ENCODE results near the gene TSHZ2.

The TSHZ2 gene

DNA sequence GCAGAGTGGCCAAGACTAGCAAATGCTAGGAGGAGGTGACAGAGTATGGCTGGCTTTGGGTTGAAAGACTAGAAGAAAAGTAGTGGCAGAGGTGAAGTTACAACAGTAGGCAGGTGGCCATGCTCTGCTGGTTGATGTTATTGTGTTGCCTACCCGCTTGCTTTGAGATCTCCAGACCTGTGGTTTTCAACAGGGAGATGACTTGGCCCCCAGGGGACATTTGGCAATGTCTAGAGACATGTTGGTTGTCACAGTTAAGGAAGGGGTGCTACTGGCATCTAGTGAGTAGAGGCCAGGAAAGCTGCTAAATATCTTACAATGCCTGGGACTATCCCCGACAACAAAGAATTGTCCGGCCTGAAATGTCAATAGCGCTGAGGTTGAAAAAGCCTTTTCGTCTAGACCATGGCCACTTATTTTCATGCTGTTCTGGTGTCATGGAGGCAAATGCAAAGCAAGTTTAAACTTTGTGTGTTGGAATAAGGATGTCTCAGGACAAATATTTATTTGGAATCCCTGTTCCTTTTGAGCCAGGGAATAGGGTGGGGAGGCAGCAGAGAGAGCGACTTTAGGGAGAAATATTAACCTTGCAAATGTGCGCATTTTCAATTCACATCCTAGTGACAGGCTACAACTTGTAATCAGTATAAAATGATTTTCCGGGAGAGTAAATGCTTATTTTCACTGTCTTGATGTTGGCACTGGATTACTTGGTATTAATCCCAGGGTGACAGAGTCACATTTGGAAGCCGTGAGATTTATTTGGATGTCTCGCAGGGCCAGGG, 417.6 kb downstream of the TSHZ2 start:
- TF ChIP-seq, protein P1, sequence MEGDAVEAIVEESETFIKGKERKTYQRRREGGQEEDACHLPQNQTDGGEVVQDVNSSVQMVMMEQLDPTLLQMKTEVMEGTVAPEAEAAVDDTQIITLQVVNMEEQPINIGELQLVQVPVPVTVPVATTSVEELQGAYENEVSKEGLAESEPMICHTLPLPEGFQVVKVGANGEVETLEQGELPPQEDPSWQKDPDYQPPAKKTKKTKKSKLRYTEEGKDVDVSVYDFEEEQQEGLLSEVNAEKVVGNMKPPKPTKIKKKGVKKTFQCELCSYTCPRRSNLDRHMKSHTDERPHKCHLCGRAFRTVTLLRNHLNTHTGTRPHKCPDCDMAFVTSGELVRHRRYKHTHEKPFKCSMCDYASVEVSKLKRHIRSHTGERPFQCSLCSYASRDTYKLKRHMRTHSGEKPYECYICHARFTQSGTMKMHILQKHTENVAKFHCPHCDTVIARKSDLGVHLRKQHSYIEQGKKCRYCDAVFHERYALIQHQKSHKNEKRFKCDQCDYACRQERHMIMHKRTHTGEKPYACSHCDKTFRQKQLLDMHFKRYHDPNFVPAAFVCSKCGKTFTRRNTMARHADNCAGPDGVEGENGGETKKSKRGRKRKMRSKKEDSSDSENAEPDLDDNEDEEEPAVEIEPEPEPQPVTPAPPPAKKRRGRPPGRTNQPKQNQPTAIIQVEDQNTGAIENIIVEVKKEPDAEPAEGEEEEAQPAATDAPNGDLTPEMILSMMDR (IDR thresholded peaks at IDR 0.05; ENCODE audit: insufficient read depth, low read length, missing control alignments) = no peak
- POLR2A ChIA-PET = no interaction called here
- CTCF ChIA-PET = no interaction called here
- no peak for DNase-seq (ENCODE audit: low read depth, low spot score)
- H3K4me3 ChIP-seq (ENCODE audit: low read depth, low read length) = no peak overlapping the region

DNA sequence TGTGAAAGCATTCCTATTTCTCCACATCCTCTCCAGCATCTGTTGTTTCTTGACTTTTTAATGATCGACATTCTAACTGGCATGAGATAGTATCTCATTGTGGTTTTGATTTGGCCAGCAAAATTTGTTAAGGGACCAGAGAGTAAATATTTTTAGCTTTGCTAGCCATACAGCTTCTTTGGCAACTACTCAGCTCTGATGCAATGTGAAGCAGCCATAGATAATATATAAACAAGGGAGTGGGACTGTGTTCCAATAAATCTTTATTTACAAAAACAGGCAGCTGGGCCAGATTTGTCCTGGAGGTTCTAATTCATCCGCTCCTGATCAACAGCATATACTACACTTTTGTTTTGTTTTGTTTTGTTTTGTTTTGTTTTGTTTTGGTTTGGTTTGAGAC, 418.6 kb downstream of the TSHZ2 start:
- TF ChIP-seq, protein P1 (IDR thresholded peaks at IDR 0.05; ENCODE audit: insufficient read depth, low read length, missing control alignments) = no peak
- POLR2A ChIA-PET = interaction anchor here (0.6 kb wide), 1 partner anchor 437 kb away, joined by 3 read pairs; no protein-coding TSS in a partner anchor
- no peak for DNase-seq (ENCODE audit: low read depth, low spot score)
- H3K4me3 ChIP-seq (ENCODE audit: low read depth, low read length) = no peak overlapping the region
- CTCF ChIA-PET = no interaction called here

DNA sequence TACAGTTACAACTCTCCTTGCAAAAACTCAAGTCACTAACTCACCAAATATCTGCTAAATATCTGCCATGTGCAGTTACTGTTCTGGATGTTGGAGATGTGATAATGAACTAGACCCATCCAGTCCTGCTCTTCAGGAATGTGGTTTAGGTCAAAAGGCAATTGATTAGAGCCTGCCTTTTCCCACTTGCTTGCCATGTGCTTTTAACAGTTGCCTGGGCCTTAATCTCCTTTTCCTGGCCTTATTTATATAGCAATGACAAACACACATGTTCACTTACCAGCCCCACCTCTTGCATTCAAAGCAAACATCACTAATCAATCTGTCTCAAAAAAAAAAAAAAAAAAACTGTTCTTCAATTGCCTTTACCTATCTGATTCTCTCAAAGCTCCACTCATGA, 422.3 kb downstream of the TSHZ2 start:
- DNase-seq (ENCODE audit: low read depth, low spot score) = no peak
- TF ChIP-seq, protein P1 (IDR thresholded peaks at IDR 0.05; ENCODE audit: insufficient read depth, low read length, missing control alignments) = no peak
- POLR2A ChIA-PET = no interaction called here

DNA sequence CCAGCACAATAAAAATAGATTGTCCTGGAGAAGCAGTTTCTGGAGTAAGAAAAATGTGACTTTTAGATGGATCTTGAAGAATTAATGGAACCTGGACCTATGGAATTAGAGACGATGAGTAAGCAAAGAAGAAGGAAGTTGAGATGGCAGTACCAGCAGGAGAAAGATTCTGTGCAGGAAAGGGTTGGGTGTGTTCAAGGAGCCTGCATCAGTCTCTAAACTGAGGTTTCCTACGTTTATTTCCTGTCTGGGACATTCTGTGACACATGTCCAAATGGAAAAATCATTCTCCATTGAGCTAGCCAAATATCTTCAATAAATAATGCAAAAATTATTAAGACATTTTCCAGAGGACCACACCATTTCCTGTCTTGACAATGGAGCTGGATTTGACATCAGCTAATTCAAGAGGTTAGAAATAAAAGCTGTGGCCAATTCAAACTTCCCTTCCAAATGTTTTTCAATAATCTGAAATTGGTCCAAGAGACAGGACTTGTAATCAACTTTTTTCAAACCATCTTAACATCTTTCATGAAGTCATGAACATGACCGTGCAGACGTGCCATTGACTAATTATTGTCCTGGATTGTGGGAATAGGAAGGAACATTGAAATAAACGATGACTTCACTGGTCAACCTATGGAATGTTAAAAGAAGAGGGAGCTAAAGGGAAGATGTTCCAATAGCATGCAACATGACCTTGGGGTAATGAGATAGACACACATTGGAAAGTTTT, 423.2 kb downstream of the TSHZ2 start:
- H3K4me3 ChIP-seq (ENCODE audit: low read depth, low read length) = no peak overlapping the region
- ChIA-PET POLR2A (no interaction called here), CTCF (no interaction called here)
- no peak for DNase-seq (ENCODE audit: low read depth, low spot score)
- TF ChIP-seq, protein P1 (IDR thresholded peaks at IDR 0.05; ENCODE audit: insufficient read depth, low read length, missing control alignments) = no peak

More for the DNA sequence above, 422.3 kb downstream of the TSHZ2 start:
- CTCF ChIA-PET = no interaction called here
- H3K4me3 ChIP-seq (ENCODE audit: low read depth, low read length) = no peak overlapping the region

DNA sequence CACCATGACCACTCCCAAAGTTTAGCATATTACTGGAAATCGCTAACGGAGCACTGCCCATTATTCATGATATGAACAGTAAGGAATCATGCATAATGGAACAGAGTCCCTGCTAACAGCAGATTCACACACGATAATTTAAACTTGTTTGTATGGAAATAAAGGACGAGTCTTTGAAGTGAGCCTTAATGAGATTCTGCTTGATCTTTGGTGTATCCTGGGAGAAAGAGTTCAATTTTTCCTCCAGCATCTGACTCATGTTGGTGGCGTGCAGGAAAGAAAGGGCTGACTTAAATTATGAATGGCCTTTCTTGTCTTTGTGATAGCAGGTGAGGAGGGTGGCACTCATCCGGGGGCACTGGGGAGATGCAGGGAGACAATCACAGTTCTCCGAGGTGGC, 426.9 kb downstream of the TSHZ2 start:
- DNase-seq (ENCODE audit: low read depth, low spot score) = no peak
- ChIA-PET CTCF (no interaction called here), POLR2A (no interaction called here)
- no peak overlapping the region for H3K4me3 ChIP-seq (ENCODE audit: low read depth, low read length)
- TF ChIP-seq, protein P1 (IDR thresholded peaks at IDR 0.05; ENCODE audit: insufficient read depth, low read length, missing control alignments) = no peak

DNA sequence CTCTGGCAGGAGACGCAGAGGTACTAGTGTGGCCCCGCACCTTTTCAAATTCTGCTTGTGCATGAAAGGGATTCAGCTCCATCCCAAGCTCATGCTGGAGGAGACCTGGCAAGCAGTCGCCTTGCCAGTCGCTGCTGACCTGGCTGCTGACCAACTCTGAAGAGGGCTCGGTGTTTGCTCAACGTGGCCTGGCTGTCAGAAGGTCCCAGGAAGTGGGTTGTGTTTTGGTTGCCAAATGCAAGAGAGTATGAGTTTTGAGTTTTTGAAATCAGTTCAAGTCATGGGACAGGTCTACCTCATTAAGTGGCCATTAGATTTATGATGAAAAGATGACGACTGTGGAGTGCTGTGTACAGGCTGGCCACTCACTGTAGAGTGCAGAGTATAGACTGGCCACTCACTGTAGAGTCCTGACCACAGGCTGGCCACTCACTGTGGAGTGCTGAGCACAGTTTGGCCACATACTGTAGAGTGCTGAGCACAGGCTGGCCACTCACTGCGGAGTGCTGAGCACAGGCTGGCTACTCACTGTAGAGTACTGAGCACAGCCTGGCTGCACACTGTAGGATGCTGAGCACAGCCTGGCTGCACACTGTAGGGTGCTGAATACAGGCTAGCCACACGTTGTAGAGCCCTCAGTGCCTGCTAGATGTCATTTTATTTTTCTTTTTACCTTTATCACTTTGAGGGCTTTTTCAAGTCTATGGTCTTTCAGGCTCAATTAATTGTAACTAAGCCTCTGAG, 427.6 kb downstream of the TSHZ2 start:
- ChIA-PET CTCF (no interaction called here), POLR2A (no interaction called here)
- H3K4me3 ChIP-seq (ENCODE audit: low read depth, low read length) = no peak overlapping the region
- TF ChIP-seq, protein P1 (IDR thresholded peaks at IDR 0.05; ENCODE audit: insufficient read depth, low read length, missing control alignments) = no peak
- no peak for DNase-seq (ENCODE audit: low read depth, low spot score)

All from AG04449 (cell line).